ENCODE measurements around the gene SLFN12L.
"Not testable (repeated sequence)": the region's sequence is repeated elsewhere in the genome, so short reads cannot be mapped to it uniquely, and the experiment has no call there.

The SLFN12L gene

GRCh38 chr17:35477248-35477647, 60.2 kb downstream of the SLFN12L start:
- H3K27me3 ChIP-seq (ENCODE audit: control insufficient read depth, insufficient read depth, low read length, poor library complexity, severe bottlenecking), result peaks cover 10% of the 10 kb centered on the region

GRCh38 chr17:35476283-35476820, 61.1 kb downstream of the SLFN12L start:
- Histone ChIP-seq H3K36me3 (ENCODE audit: control insufficient read depth, insufficient read depth, low read length) (no peaks in the 10 kb centered on the region), H3K27ac (ENCODE audit: insufficient read depth, low read depth, low read length, poor library complexity, severe bottlenecking) (no peak overlapping the region), H3K27me3 (ENCODE audit: control insufficient read depth, insufficient read depth, low read length, poor library complexity, severe bottlenecking) (peaks cover 10% of the 10 kb centered on the region), H3K4me1 (ENCODE audit: control insufficient read depth, insufficient read depth, low read length) (no peaks in the 10 kb centered on the region), H3K4me3 (ENCODE audit: insufficient read depth, low read depth, low read length) (no peak overlapping the region), H3K9me3 (ENCODE audit: control insufficient read depth, low read length) (no peaks in the 10 kb centered on the region)
- 90 to 94% methylated on average over 2 of the region's 2 CpGs for WGBS, 2 experiments

More at GRCh38 chr17:35477248-35477647, 60.2 kb downstream of the SLFN12L start:
- H3K4me1 ChIP-seq (ENCODE audit: control insufficient read depth, insufficient read depth, low read length), result no peaks in the 10 kb centered on the region
- H3K4me3 ChIP-seq (ENCODE audit: insufficient read depth, low read depth, low read length), result no peak overlapping the region
- H3K36me3 ChIP-seq (ENCODE audit: control insufficient read depth, insufficient read depth, low read length), result no peaks in the 10 kb centered on the region
- no peaks in the 10 kb centered on the region for H3K9me3 ChIP-seq (ENCODE audit: control insufficient read depth, low read length)
- no peak overlapping the region for H3K27ac ChIP-seq (ENCODE audit: insufficient read depth, low read depth, low read length, poor library complexity, severe bottlenecking)
- 90 to 97% methylated on average over 2 of the region's 5 CpGs for WGBS, 2 experiments

- no peaks in the 10 kb centered on the region for H3K27me3 ChIP-seq (ENCODE audit: control insufficient read depth, insufficient read depth, low read length, poor library complexity, severe bottlenecking)
- no peak overlapping the region for H3K4me3 ChIP-seq (ENCODE audit: insufficient read depth, low read depth, low read length)
- 87 to 89% methylated on average over 4 of the region's 4 CpGs for WGBS, 2 experiments
- H3K36me3 ChIP-seq (ENCODE audit: control insufficient read depth, insufficient read depth, low read length), result no peaks in the 10 kb centered on the region
- H3K9me3 ChIP-seq (ENCODE audit: control insufficient read depth, low read length), result no peaks in the 10 kb centered on the region
- H3K27ac ChIP-seq (ENCODE audit: insufficient read depth, low read depth, low read length, poor library complexity, severe bottlenecking), result no peak overlapping the region
- no peaks in the 10 kb centered on the region for H3K4me1 ChIP-seq (ENCODE audit: control insufficient read depth, insufficient read depth, low read length)
Observed at GRCh38 chr17:35468475-35468874, 69.0 kb downstream of the SLFN12L start.

GRCh38 chr17:35467824-35468223, 69.7 kb downstream of the SLFN12L start:
- Histone ChIP-seq H3K4me3 (ENCODE audit: insufficient read depth, low read depth, low read length) (no peak overlapping the region), H3K27me3 (ENCODE audit: control insufficient read depth, insufficient read depth, low read length, poor library complexity, severe bottlenecking) (no peaks in the 10 kb centered on the region), H3K36me3 (ENCODE audit: control insufficient read depth, insufficient read depth, low read length) (no peaks in the 10 kb centered on the region), H3K4me1 (ENCODE audit: control insufficient read depth, insufficient read depth, low read length) (no peaks in the 10 kb centered on the region), H3K9me3 (ENCODE audit: control insufficient read depth, low read length) (no peaks in the 10 kb centered on the region), H3K27ac (ENCODE audit: insufficient read depth, low read depth, low read length, poor library complexity, severe bottlenecking) (no peak overlapping the region)
- 86 to 89% methylated on average over 4 of the region's 4 CpGs for WGBS, 2 experiments

GRCh38 chr17:35460354-35460851, 77.1 kb downstream of the SLFN12L start:
- no peaks in the 10 kb centered on the region for H3K9me3 ChIP-seq (ENCODE audit: control insufficient read depth, low read length)
- 33 to 43% methylated on average over 44 of the region's 44 CpGs for WGBS, 2 experiments
- peaks cover 8% of the 10 kb centered on the region for H3K27me3 ChIP-seq (ENCODE audit: control insufficient read depth, insufficient read depth, low read length, poor library complexity, severe bottlenecking)
- no peaks in the 10 kb centered on the region for H3K36me3 ChIP-seq (ENCODE audit: control insufficient read depth, insufficient read depth, low read length)
- no peaks in the 10 kb centered on the region for H3K4me1 ChIP-seq (ENCODE audit: control insufficient read depth, insufficient read depth, low read length)
- no peak overlapping the region for H3K27ac ChIP-seq (ENCODE audit: insufficient read depth, low read depth, low read length, poor library complexity, severe bottlenecking)
- peak overlapping the region; percentile 7 for H3K4me3 ChIP-seq (ENCODE audit: insufficient read depth, low read depth, low read length)

GRCh38 chr17:35454035-35454434, 83.4 kb downstream of the SLFN12L start:
- not testable (repeated sequence) for H3K27me3 ChIP-seq (ENCODE audit: control insufficient read depth, insufficient read depth, low read length, poor library complexity, severe bottlenecking); H3K9me3 ChIP-seq (ENCODE audit: control insufficient read depth, low read length); H3K36me3 ChIP-seq (ENCODE audit: control insufficient read depth, insufficient read depth, low read length); H3K27ac ChIP-seq (ENCODE audit: insufficient read depth, low read depth, low read length, poor library complexity, severe bottlenecking); H3K4me3 ChIP-seq (ENCODE audit: insufficient read depth, low read depth, low read length); H3K4me1 ChIP-seq (ENCODE audit: control insufficient read depth, insufficient read depth, low read length)
- WGBS, 2 experiments, result 95% methylated on average over 5 of the region's 5 CpGs

GRCh38 chr17:35453171-35453570, 84.3 kb downstream of the SLFN12L start:
- H3K9me3 ChIP-seq (ENCODE audit: control insufficient read depth, low read length), result no peaks in the 10 kb centered on the region
- 71 to 94% methylated on average over 1 of the region's 1 CpG for WGBS, 2 experiments
- no peak overlapping the region for H3K27ac ChIP-seq (ENCODE audit: insufficient read depth, low read depth, low read length, poor library complexity, severe bottlenecking)
- H3K4me3 ChIP-seq (ENCODE audit: insufficient read depth, low read depth, low read length), result no peak overlapping the region
- peaks cover 16% of the 10 kb centered on the region for H3K27me3 ChIP-seq (ENCODE audit: control insufficient read depth, insufficient read depth, low read length, poor library complexity, severe bottlenecking)
- no peaks in the 10 kb centered on the region for H3K36me3 ChIP-seq (ENCODE audit: control insufficient read depth, insufficient read depth, low read length)
- H3K4me1 ChIP-seq (ENCODE audit: control insufficient read depth, insufficient read depth, low read length), result no peaks in the 10 kb centered on the region

GRCh38 chr17:35449371-35449931, 88.0 kb downstream of the SLFN12L start:
- Histone ChIP-seq H3K27ac (ENCODE audit: insufficient read depth, low read depth, low read length, poor library complexity, severe bottlenecking) (no peak overlapping the region), H3K27me3 (ENCODE audit: control insufficient read depth, insufficient read depth, low read length, poor library complexity, severe bottlenecking) (peaks cover 16% of the 10 kb centered on the region), H3K36me3 (ENCODE audit: control insufficient read depth, insufficient read depth, low read length) (no peaks in the 10 kb centered on the region), H3K4me3 (ENCODE audit: insufficient read depth, low read depth, low read length) (no peak overlapping the region), H3K9me3 (ENCODE audit: control insufficient read depth, low read length) (no peaks in the 10 kb centered on the region), H3K4me1 (ENCODE audit: control insufficient read depth, insufficient read depth, low read length) (no peaks in the 10 kb centered on the region)
- WGBS, 2 experiments, result 84% methylated on average over 36 of the region's 36 CpGs

GRCh38 chr17:35448899-35449227, 88.6 kb downstream of the SLFN12L start:
- 84 to 87% methylated on average over 16 of the region's 16 CpGs for WGBS, 2 experiments
- H3K27ac ChIP-seq (ENCODE audit: insufficient read depth, low read depth, low read length, poor library complexity, severe bottlenecking), result no peak overlapping the region
- H3K4me3 ChIP-seq (ENCODE audit: insufficient read depth, low read depth, low read length), result no peak overlapping the region
- no peaks in the 10 kb centered on the region for H3K36me3 ChIP-seq (ENCODE audit: control insufficient read depth, insufficient read depth, low read length)
- no peaks in the 10 kb centered on the region for H3K9me3 ChIP-seq (ENCODE audit: control insufficient read depth, low read length)
- H3K27me3 ChIP-seq (ENCODE audit: control insufficient read depth, insufficient read depth, low read length, poor library complexity, severe bottlenecking), result peaks cover 16% of the 10 kb centered on the region
- H3K4me1 ChIP-seq (ENCODE audit: control insufficient read depth, insufficient read depth, low read length), result no peaks in the 10 kb centered on the region

GRCh38 chr17:35448214-35448898, 89.1 kb downstream of the SLFN12L start, which contains the start of gene SLFN13:
SLFN13 (minus strand) TSS chr17:35448766; CDS start chr17:35445680, 3,086 bp downstream.
- Histone ChIP-seq H3K9me3 (ENCODE audit: control insufficient read depth, low read length) (no peaks in the 10 kb centered on the region), H3K27ac (ENCODE audit: insufficient read depth, low read depth, low read length, poor library complexity, severe bottlenecking) (no peak within 1 kb of the TSS), H3K36me3 (ENCODE audit: control insufficient read depth, insufficient read depth, low read length) (no peaks in the 10 kb centered on the region), H3K4me1 (ENCODE audit: control insufficient read depth, insufficient read depth, low read length) (no peaks in the 10 kb centered on the region), H3K4me3 (ENCODE audit: insufficient read depth, low read depth, low read length) (peak within 1 kb of the TSS; percentile 3), H3K27me3 (ENCODE audit: control insufficient read depth, insufficient read depth, low read length, poor library complexity, severe bottlenecking) (peaks cover 16% of the 10 kb centered on the region)
- 66 to 69% methylated on average over 44 of the region's 44 CpGs for WGBS, 2 experiments
